ENCODE measurements around the gene GPRIN1.

Gene GPRIN1

GRCh38 chr5:176638437-176638836, 28.5 kb upstream of the GPRIN1 start:
- TF ChIP-seq TARDBP (IDR thresholded peaks at IDR 0.05) (no peak), FOXK2 (IDR thresholded peaks at IDR 0.05) (no peak), CTBP1 (IDR thresholded peaks at IDR 0.05; ENCODE audit: borderline replicate concordance) (no peak), SP1 (IDR thresholded peaks at IDR 0.05) (no peak), ZNF384 (IDR thresholded peaks at IDR 0.05) (no peak), SUZ12 (IDR thresholded peaks at IDR 0.05) (no peak), L3MBTL2 (conservative IDR thresholded peaks at IDR 0.05) (no peak), LEF1 (IDR thresholded peaks at IDR 0.05; ENCODE audit: borderline replicate concordance) (no peak), ARNT (IDR thresholded peaks at IDR 0.05) (no peak), ELF4 (IDR thresholded peaks at IDR 0.05) (no peak)
- ChIA-PET POLR2A (no interaction called here), CTCF (no interaction called here)
- DNase-seq (ENCODE audit: extremely low spot score) = no peak

GRCh38 chr5:176637556-176637955, 27.6 kb upstream of the GPRIN1 start:
- POLR2A ChIA-PET = no interaction called here
- no peak for DNase-seq (ENCODE audit: extremely low spot score)
- CTCF ChIA-PET = no interaction called here
- TF ChIP-seq ZNF384 (IDR thresholded peaks at IDR 0.05) = no peak
- no peak for TF ChIP-seq FOXM1 (IDR thresholded peaks at IDR 0.05; ENCODE audit: borderline replicate concordance)
- no peak for TF ChIP-seq FOXA1 (IDR thresholded peaks at IDR 0.05)
- TF ChIP-seq SUZ12 (IDR thresholded peaks at IDR 0.05) = no peak

DNA sequence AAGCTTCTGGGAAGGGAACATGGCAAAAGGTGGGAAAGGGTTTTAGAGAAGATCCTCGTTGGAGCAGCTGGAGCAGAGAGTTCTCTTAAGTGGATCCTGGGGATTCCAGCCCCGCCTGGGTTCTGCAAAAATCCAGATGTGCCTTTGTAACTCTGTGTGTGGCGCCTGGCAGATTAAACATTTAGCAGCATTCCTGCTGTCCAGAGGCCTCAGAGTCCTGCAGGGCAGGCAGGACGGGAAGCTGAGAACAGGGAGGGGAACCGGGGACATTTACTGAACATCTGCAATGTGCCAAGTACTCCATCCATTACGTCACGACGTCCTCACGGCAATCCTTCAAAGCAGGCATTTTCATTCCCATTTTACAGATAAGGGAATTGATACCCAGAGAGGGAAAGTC, 26.5 kb upstream of the GPRIN1 start:
- CTCF ChIA-PET = no interaction called here
- POLR2A ChIA-PET = interaction anchor here (1.8 kb wide), 1 partner anchor 11 kb away, joined by 9 read pairs; the partner anchor contains the start of gene TSPAN17
- no peak for DNase-seq (ENCODE audit: extremely low spot score)

DNA sequence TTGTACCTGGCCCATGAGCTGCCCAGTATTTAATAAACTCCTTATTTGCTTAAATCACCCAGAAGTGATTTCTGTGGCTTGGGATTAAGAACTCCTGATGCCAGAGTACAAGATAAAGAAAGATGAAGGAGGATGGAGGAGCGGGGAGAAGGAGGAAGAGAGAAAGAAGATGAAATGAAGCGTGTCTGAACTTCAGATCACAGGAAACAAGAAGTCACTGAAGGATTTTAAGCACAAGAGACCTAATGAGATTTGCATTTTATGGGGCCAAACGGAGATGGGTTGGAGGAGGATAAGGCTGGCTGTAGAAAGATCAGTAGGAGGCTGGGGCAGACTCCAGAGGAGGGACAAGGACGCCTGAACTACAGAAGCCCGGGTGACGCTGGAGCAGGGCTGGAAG, 23.6 kb upstream of the GPRIN1 start:
- no peak for DNase-seq (ENCODE audit: extremely low spot score)
- TF ChIP-seq ZNF384 (IDR thresholded peaks at IDR 0.05) (no peak), SP1 (IDR thresholded peaks at IDR 0.05) (no peak), HDGF (IDR thresholded peaks at IDR 0.05; ENCODE audit: borderline replicate concordance) (no peak), FOXK2 (IDR thresholded peaks at IDR 0.05) (no peak), TARDBP (IDR thresholded peaks at IDR 0.05) (no peak), FOXM1 (IDR thresholded peaks at IDR 0.05; ENCODE audit: borderline replicate concordance) (no peak), CTBP1 (IDR thresholded peaks at IDR 0.05; ENCODE audit: borderline replicate concordance) (no peak), ELF4 (IDR thresholded peaks at IDR 0.05) (no peak), SUZ12 (IDR thresholded peaks at IDR 0.05) (no peak), ARNT (IDR thresholded peaks at IDR 0.05) (no peak), L3MBTL2 (conservative IDR thresholded peaks at IDR 0.05) (no peak), LEF1 (IDR thresholded peaks at IDR 0.05; ENCODE audit: borderline replicate concordance) (no peak)
- POLR2A ChIA-PET = interaction anchor here (1.4 kb wide), 1 partner anchor 13 kb away, joined by 7 read pairs; the partner anchor contains the start of gene TSPAN17
- CTCF ChIA-PET = no interaction called here

More for the DNA sequence above, 26.5 kb upstream of the GPRIN1 start:
- TF ChIP-seq, protein P1, sequence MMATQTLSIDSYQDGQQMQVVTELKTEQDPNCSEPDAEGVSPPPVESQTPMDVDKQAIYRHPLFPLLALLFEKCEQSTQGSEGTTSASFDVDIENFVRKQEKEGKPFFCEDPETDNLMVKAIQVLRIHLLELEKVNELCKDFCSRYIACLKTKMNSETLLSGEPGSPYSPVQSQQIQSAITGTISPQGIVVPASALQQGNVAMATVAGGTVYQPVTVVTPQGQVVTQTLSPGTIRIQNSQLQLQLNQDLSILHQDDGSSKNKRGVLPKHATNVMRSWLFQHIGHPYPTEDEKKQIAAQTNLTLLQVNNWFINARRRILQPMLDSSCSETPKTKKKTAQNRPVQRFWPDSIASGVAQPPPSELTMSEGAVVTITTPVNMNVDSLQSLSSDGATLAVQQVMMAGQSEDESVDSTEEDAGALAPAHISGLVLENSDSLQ (IDR thresholded peaks at IDR 0.05) = no peak
- TF ChIP-seq LEF1 (IDR thresholded peaks at IDR 0.05; ENCODE audit: borderline replicate concordance) (no peak), HDGF (IDR thresholded peaks at IDR 0.05; ENCODE audit: borderline replicate concordance) (no peak), FOXK2 (IDR thresholded peaks at IDR 0.05) (no peak), L3MBTL2 (conservative IDR thresholded peaks at IDR 0.05) (no peak), ARNT (IDR thresholded peaks at IDR 0.05) (no peak), BHLHE40 (IDR thresholded peaks at IDR 0.05; ENCODE audit: borderline replicate concordance) (no peak), ZNF384 (IDR thresholded peaks at IDR 0.05) (no peak), FOXA1 (IDR thresholded peaks at IDR 0.05) (no peak), FOXM1 (IDR thresholded peaks at IDR 0.05; ENCODE audit: borderline replicate concordance) (no peak), ELF4 (IDR thresholded peaks at IDR 0.05) (no peak), CTBP1 (IDR thresholded peaks at IDR 0.05; ENCODE audit: borderline replicate concordance) (no peak), SUZ12 (IDR thresholded peaks at IDR 0.05) (no peak), SP1 (IDR thresholded peaks at IDR 0.05) (no peak), NFRKB (IDR thresholded peaks at IDR 0.05) (no peak), TARDBP (IDR thresholded peaks at IDR 0.05) (no peak)

DNA sequence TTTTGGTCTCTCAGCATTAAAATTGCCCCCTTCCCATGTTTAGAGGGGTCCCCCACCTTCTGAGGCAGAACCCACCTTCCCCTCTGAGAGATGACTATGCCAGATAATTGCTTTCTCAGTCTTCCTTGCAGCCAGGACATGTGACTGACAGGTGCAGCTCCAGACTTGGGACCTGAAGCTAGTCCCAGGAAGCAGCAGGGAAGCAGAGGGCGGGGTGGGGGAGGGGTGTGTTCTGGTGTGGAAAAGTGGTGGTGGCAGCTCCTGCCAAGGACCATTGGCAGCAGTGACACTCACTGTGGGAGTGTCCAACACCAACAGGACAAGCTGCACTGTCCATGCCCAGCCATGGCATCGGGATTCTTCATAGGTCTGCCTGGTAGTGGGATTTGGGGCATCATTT, 22.8 kb upstream of the GPRIN1 start:
- DNase-seq (ENCODE audit: extremely low spot score) = no peak
- ChIA-PET CTCF (no interaction called here), POLR2A (interaction anchor here (1.4 kb wide), 1 partner anchor 14 kb away, joined by 7 read pairs; the partner anchor contains the start of gene TSPAN17)
- TF ChIP-seq SP1 (IDR thresholded peaks at IDR 0.05) = no peak
- TF ChIP-seq ARNT (IDR thresholded peaks at IDR 0.05) = no peak
- TF ChIP-seq, protein P1 (IDR thresholded peaks at IDR 0.05) = no peak
- no peak for TF ChIP-seq ELF4 (IDR thresholded peaks at IDR 0.05)
- no peak for TF ChIP-seq CTBP1 (IDR thresholded peaks at IDR 0.05; ENCODE audit: borderline replicate concordance)
- TF ChIP-seq ZNF384 (IDR thresholded peaks at IDR 0.05) = no peak
- no peak for TF ChIP-seq HDGF (IDR thresholded peaks at IDR 0.05; ENCODE audit: borderline replicate concordance)
- TF ChIP-seq LEF1 (IDR thresholded peaks at IDR 0.05; ENCODE audit: borderline replicate concordance) = no peak
- no peak for TF ChIP-seq FOXK2 (IDR thresholded peaks at IDR 0.05)
- no peak for TF ChIP-seq SUZ12 (IDR thresholded peaks at IDR 0.05)
- no peak for TF ChIP-seq FOXA1 (IDR thresholded peaks at IDR 0.05)
- no peak for TF ChIP-seq NFRKB (IDR thresholded peaks at IDR 0.05)
- no peak for TF ChIP-seq FOXM1 (IDR thresholded peaks at IDR 0.05; ENCODE audit: borderline replicate concordance)

DNA sequence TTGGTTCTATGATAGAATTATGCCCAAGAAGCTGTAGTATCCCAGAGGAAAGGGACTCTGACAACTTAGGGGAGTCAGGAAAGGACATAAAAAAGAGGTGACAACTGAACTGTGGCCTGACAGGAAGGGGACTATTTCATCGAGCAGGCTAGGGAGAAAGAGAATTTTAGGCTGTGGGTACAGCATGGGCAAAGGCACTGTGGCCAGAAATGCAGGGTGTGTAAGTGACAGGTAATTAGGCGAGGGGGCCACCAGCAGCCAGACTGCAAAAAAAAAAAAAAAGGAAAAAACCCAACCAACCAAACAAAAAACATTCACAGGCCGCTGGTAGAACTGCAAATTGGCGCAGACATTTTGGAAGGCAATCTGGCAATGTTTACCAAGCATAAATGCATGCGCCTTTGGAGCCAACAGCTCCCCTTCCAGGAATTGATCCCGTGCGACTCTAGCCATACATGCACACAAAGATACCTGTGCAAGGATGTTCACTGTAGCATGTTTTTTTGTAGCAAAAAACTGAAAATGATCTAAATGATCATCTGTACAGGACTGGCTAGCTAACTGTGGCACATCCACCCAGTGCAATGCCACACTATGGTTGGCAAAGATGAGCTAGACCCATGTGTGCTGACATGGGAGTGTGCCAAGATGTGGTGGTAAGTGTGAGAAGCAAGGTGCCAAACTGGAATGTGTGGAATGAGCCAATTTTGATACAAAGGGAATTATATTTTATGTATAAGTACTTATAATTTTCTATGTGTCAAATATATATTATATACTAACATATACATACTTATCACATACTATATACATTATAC, 21.6 kb upstream of the GPRIN1 start:
- TF ChIP-seq BHLHE40 (IDR thresholded peaks at IDR 0.05; ENCODE audit: borderline replicate concordance) (no peak), L3MBTL2 (conservative IDR thresholded peaks at IDR 0.05) (no peak), TARDBP (IDR thresholded peaks at IDR 0.05) (no peak), SP1 (IDR thresholded peaks at IDR 0.05) (no peak), CTBP1 (IDR thresholded peaks at IDR 0.05; ENCODE audit: borderline replicate concordance) (no peak), ZNF384 (IDR thresholded peaks at IDR 0.05) (no peak), SUZ12 (IDR thresholded peaks at IDR 0.05) (no peak), FOXA1 (IDR thresholded peaks at IDR 0.05) (no peak), ARNT (IDR thresholded peaks at IDR 0.05) (no peak), FOXK2 (IDR thresholded peaks at IDR 0.05) (no peak), FOXM1 (IDR thresholded peaks at IDR 0.05; ENCODE audit: borderline replicate concordance) (no peak)
- TF ChIP-seq, protein P1 (IDR thresholded peaks at IDR 0.05) = no peak
- POLR2A ChIA-PET = interaction anchor here (1.2 to 1.4 kb wide), 2 partner anchors 10 to 89 kb away, joined by 3 to 8 read pairs; no protein-coding TSS in a partner anchor
- CTCF ChIA-PET = interaction anchor here (0.9 kb wide), 1 partner anchor 29 kb away, joined by 4 read pairs; no protein-coding TSS in a partner anchor
- DNase-seq (ENCODE audit: extremely low spot score) = no peak

All from HEK293T (cell line).